ENCODE data around the gene POP4. TPM values are rescaled to one million over a fixed set of nuclear protein-coding genes. Genes with fewer than 3 reads are reported as not detected.

POP4 gene
- total and polyA plus RNA-seq, 2 donors (not counting 3 experiments of a cell fraction or from before 2014, with no cell fraction given) = 56.2 to 64.4 TPM

DNA sequence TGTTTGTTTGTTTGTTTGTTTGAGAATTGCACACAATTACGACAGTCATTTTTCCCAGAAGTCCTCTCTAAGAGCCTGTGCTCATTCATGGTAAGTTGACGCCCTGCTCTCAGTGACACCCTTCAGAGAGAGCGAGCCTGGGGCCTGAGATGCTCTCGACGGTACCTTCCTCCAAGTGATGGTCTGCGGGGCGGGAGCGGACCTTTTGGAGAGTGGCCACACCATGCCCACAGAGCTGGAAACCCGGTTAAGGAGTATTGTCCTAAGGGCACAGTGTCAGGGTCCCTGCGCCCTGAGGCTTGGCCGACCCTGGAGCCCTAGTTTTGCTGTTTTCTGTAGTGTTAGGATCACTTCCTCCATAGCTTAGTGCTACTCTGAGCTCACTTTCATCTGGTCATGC is 3.6 kb downstream of the POP4 start:
- BruUV-seq (replicated peaks) = no TSS peak
- no peak overlapping the region for H3K4me3 ChIP-seq (replicated peaks in 1 of 3; ENCODE audit: insufficient read depth in 1 of 3, low read depth in 1 of 3, low read length in 3 of 3)
- no peaks in the 10 kb centered on the region for H3K9me3 ChIP-seq (replicated peaks; ENCODE audit: control insufficient read depth, insufficient read depth, low read length)
- no peak overlapping the region for H3K4me2 ChIP-seq (ENCODE audit: insufficient read depth, low read length)
- H3K27me3 ChIP-seq (ENCODE audit: control insufficient read depth in 2 of 2, insufficient read depth in 2 of 2, low read length in 2 of 2) = no peaks in the 10 kb centered on the region
- H2AFZ ChIP-seq (ENCODE audit: low read depth, low read length) = no peak overlapping the region
- no peaks in the 10 kb centered on the region for H4K20me1 ChIP-seq (replicated peaks; ENCODE audit: control insufficient read depth, extremely low read depth, insufficient read depth, low read length)
- H3K9me1 ChIP-seq (replicated peaks; ENCODE audit: control insufficient read depth, extremely low read depth, insufficient read depth, low read length) = no peaks in the 10 kb centered on the region
- dilution Hi-C loops (cut with MboI; ENCODE audit: extremely low pct_ligation_motif_present, low sequenced_read_pairs) = no loop called here
- ChIA-PET POLR2A (no interaction called here), CTCF (interaction anchor here (1.0 to 7.8 kb wide), 13 partner anchors 10 to 112 kb away, joined by 3 to 210 read pairs (median 7); partner anchors contain the start of genes C19orf12 and PLEKHF1)
- DNase-seq (ENCODE audit: low read depth, low spot score) = no peak
- H3K27ac ChIP-seq (ENCODE audit: insufficient read depth, low read depth, low read length) = no peak overlapping the region
- H3K9ac ChIP-seq (replicated peaks; ENCODE audit: extremely low read depth, insufficient read depth, low read length) = no peak overlapping the region
- peaks cover 4 to 22% of the 10 kb centered on the region in 2 experiments for H3K36me3 ChIP-seq (ENCODE audit: control insufficient read depth in 2 of 2, extremely low read depth in 1 of 2, insufficient read depth in 2 of 2, low read length in 2 of 2)
- TF ChIP-seq, protein P1, sequence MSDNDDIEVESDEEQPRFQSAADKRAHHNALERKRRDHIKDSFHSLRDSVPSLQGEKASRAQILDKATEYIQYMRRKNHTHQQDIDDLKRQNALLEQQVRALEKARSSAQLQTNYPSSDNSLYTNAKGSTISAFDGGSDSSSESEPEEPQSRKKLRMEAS (IDR thresholded peaks at IDR 0.05; ENCODE audit: insufficient read depth, insufficient read length) = no peak
- no peak for TF ChIP-seq EZH2 (IDR thresholded peaks at IDR 0.05; ENCODE audit: borderline replicate concordance, low read depth, low read length, severe bottlenecking)
- no peak for TF ChIP-seq JUN (IDR thresholded peaks at IDR 0.05; ENCODE audit: borderline replicate concordance, insufficient read depth, insufficient read length, low read depth)
- TF ChIP-seq FOS (IDR thresholded peaks at IDR 0.05; ENCODE audit: borderline replicate concordance, insufficient read depth, low read length) = no peak
- TF ChIP-seq MYC (IDR thresholded peaks at IDR 0.05; ENCODE audit: low read depth, low read length) = no peak
- TF ChIP-seq POLR2A (IDR thresholded peaks at IDR 0.05; ENCODE audit: low read depth, low read length) = no peak
- TF ChIP-seq CTCF (IDR thresholded peaks at IDR 0.05; ENCODE audit: extremely low read depth in 1 of 2, insufficient read depth in 1 of 2, low read depth in 1 of 2, low read length in 2 of 2) = no peak
- no peak for TF ChIP-seq GATA2 (IDR thresholded peaks at IDR 0.05; ENCODE audit: insufficient read depth, insufficient read length, low read depth, low read length)
- no peak for TF ChIP-seq POLR2AphosphoS5 (IDR thresholded peaks at IDR 0.05; ENCODE audit: insufficient read depth, low read depth, low read length)
- intact Hi-C loops (cut with micrococcal nuclease) = loop anchor here (1.0 kb wide), 4 partner anchors 57 to 264 kb away; no protein-coding TSS in a partner anchor
- peaks cover 8% of the 10 kb centered on the region for H3K79me2 ChIP-seq (ENCODE audit: control insufficient read depth, insufficient read depth, low read length)
- H3K4me1 ChIP-seq (ENCODE audit: control insufficient read depth, extremely low read depth, insufficient read depth, low read length) = peaks cover 10% of the 10 kb centered on the region
- FAIRE-seq = no peak
